ENCODE measurements around the gene ZNF70.

The ZNF70 gene

GRCh38 chr22:23750714-23751440, at the start of gene ZNF70:
TSS of gene ZNF70 (minus strand) at chr22:23751112. CDS start at chr22:23745140, 5,972 bp downstream.
- peaks cover 19% of the 10 kb centered on the region for H3K4me1 Mint-ChIP-seq (ENCODE audit: low read depth)
- H3K27me3 Mint-ChIP-seq, result no peaks in the 10 kb centered on the region
- peak within 1 kb of the TSS; percentile 87 for H3K27ac Mint-ChIP-seq
- H3K36me3 Mint-ChIP-seq (ENCODE audit: low read depth), result peaks cover 4% of the 10 kb centered on the region
- peak within 1 kb of the TSS; percentile 83 for H3K4me3 Mint-ChIP-seq
- peak; percentile 89 for DNase-seq
- no peaks in the 10 kb centered on the region for H3K9me3 Mint-ChIP-seq

GRCh38 chr22:23796461-23796860, 45.5 kb upstream of the ZNF70 start:
- Mint-ChIP-seq H3K9me3 (no peaks in the 10 kb centered on the region), H3K27ac (no peak overlapping the region), H3K4me3 (no peak overlapping the region), H3K36me3 (ENCODE audit: low read depth) (peaks cover 86% of the 10 kb centered on the region), H3K4me1 (ENCODE audit: low read depth) (peaks cover 11% of the 10 kb centered on the region), H3K27me3 (no peaks in the 10 kb centered on the region)
- no peak for DNase-seq

GRCh38 chr22:23793326-23793725, 42.4 kb upstream of the ZNF70 start:
- peaks cover 71% of the 10 kb centered on the region for H3K36me3 Mint-ChIP-seq (ENCODE audit: low read depth)
- no peak overlapping the region for H3K4me3 Mint-ChIP-seq

GRCh38 chr22:23791738-23792645, 41.1 kb upstream of the ZNF70 start:
- peaks cover 71% of the 10 kb centered on the region for H3K36me3 Mint-ChIP-seq (ENCODE audit: low read depth)
- peak overlapping the region; percentile 68 for H3K27ac Mint-ChIP-seq
- no peaks in the 10 kb centered on the region for H3K27me3 Mint-ChIP-seq
- peaks cover 31% of the 10 kb centered on the region for H3K4me1 Mint-ChIP-seq (ENCODE audit: low read depth)
- H3K4me3 Mint-ChIP-seq, result no peak overlapping the region
- DNase-seq, result no peak
- no peaks in the 10 kb centered on the region for H3K9me3 Mint-ChIP-seq

More at GRCh38 chr22:23793326-23793725, 42.4 kb upstream of the ZNF70 start:
- Mint-ChIP-seq H3K27ac (no peak overlapping the region), H3K27me3 (no peaks in the 10 kb centered on the region), H3K9me3 (no peaks in the 10 kb centered on the region), H3K4me1 (ENCODE audit: low read depth) (peaks cover 24% of the 10 kb centered on the region)
- no peak for DNase-seq

- Mint-ChIP-seq H3K4me1 (ENCODE audit: low read depth) (peaks cover 37% of the 10 kb centered on the region), H3K27ac (no peak overlapping the region), H3K4me3 (no peak overlapping the region), H3K9me3 (no peaks in the 10 kb centered on the region), H3K36me3 (ENCODE audit: low read depth) (peaks cover 64% of the 10 kb centered on the region), H3K27me3 (no peaks in the 10 kb centered on the region)
- DNase-seq, result no peak
These were observed 40.2 kb upstream of the ZNF70 start for GRCh38 chr22:23790819-23791737.

- H3K36me3 Mint-ChIP-seq (ENCODE audit: low read depth), result peaks cover 51% of the 10 kb centered on the region
- no peak for DNase-seq
- H3K9me3 Mint-ChIP-seq, result no peaks in the 10 kb centered on the region
- H3K4me3 Mint-ChIP-seq, result no peak overlapping the region
- H3K4me1 Mint-ChIP-seq (ENCODE audit: low read depth), result peaks cover 40% of the 10 kb centered on the region
- H3K27ac Mint-ChIP-seq, result no peak overlapping the region
- H3K27me3 Mint-ChIP-seq, result no peaks in the 10 kb centered on the region
These were observed 38.7 kb upstream of the ZNF70 start for GRCh38 chr22:23789638-23790037.

GRCh38 chr22:23789121-23789520, 38.2 kb upstream of the ZNF70 start:
- no peaks in the 10 kb centered on the region for H3K27me3 Mint-ChIP-seq
- H3K4me3 Mint-ChIP-seq, result no peak overlapping the region
- H3K4me1 Mint-ChIP-seq (ENCODE audit: low read depth), result peaks cover 40% of the 10 kb centered on the region
- peaks cover 47% of the 10 kb centered on the region for H3K36me3 Mint-ChIP-seq (ENCODE audit: low read depth)
- no peak for DNase-seq
- H3K9me3 Mint-ChIP-seq, result no peaks in the 10 kb centered on the region
- H3K27ac Mint-ChIP-seq, result no peak overlapping the region

GRCh38 chr22:23787910-23788309, 37.0 kb upstream of the ZNF70 start:
- Mint-ChIP-seq H3K4me1 (ENCODE audit: low read depth) (peaks cover 40% of the 10 kb centered on the region), H3K27ac (peak overlapping the region; percentile 96), H3K36me3 (ENCODE audit: low read depth) (peaks cover 35% of the 10 kb centered on the region), H3K9me3 (no peaks in the 10 kb centered on the region), H3K4me3 (peak overlapping the region; percentile 92), H3K27me3 (no peaks in the 10 kb centered on the region)
- DNase-seq, result no peak

- Mint-ChIP-seq H3K27ac (peak overlapping the region; percentile 96), H3K27me3 (no peaks in the 10 kb centered on the region), H3K9me3 (no peaks in the 10 kb centered on the region), H3K4me1 (ENCODE audit: low read depth) (peaks cover 39% of the 10 kb centered on the region), H3K4me3 (peak overlapping the region; percentile 92), H3K36me3 (ENCODE audit: low read depth) (peaks cover 31% of the 10 kb centered on the region)
- no peak for DNase-seq
These were observed 36.6 kb upstream of the ZNF70 start for GRCh38 chr22:23787600-23787896.

GRCh38 chr22:23786752-23787599, 36.1 kb upstream of the ZNF70 start, which contains the start of gene SMARCB1:
TSS of gene SMARCB1 (plus strand) at chr22:23786966. CDS start at chr22:23787170, 204 bp downstream.
- Mint-ChIP-seq H3K9me3 (no peaks in the 10 kb centered on the region), H3K27ac (peak within 1 kb of the TSS; percentile 96), H3K4me3 (peak within 1 kb of the TSS; percentile 92), H3K27me3 (no peaks in the 10 kb centered on the region), H3K4me1 (ENCODE audit: low read depth) (peaks cover 34% of the 10 kb centered on the region), H3K36me3 (ENCODE audit: low read depth) (peaks cover 26% of the 10 kb centered on the region)
- peak; percentile 94 for DNase-seq

GRCh38 chr22:23786261-23786710, 35.4 kb upstream of the ZNF70 start:
- Mint-ChIP-seq H3K9me3 (no peaks in the 10 kb centered on the region), H3K4me1 (ENCODE audit: low read depth) (peaks cover 29% of the 10 kb centered on the region), H3K4me3 (peak overlapping the region; percentile 92), H3K27me3 (no peaks in the 10 kb centered on the region), H3K36me3 (ENCODE audit: low read depth) (peaks cover 19% of the 10 kb centered on the region), H3K27ac (peak overlapping the region; percentile 96)
- no peak for DNase-seq

GRCh38 chr22:23784215-23784732, 33.4 kb upstream of the ZNF70 start:
- Mint-ChIP-seq H3K9me3 (no peaks in the 10 kb centered on the region), H3K4me1 (ENCODE audit: low read depth) (peaks cover 22% of the 10 kb centered on the region), H3K4me3 (no peak overlapping the region), H3K27ac (no peak overlapping the region), H3K36me3 (ENCODE audit: low read depth) (peaks cover 11% of the 10 kb centered on the region), H3K27me3 (no peaks in the 10 kb centered on the region)
- no peak for DNase-seq

All from activated T-cell treated with anti-CD3 and anti-CD28 coated beads, Interleukin-2, amount 50 U/mL, for 24 hours (primary cell).